Activated T-helper 1 cell treated with anti-CD3 and anti-CD28 coated beads, Interleukin-12 subunit alpha, Interleukin-12 subunit beta, Interleukin-2, Interleukin-4 antibody, amounts not matched to agents 30 ng/mL and 10 ng/mL and 1 ng/mL, durations not matched to agents 14 hours and 24 hours and 36 hours (primary cell): ENCODE results near the gene SHANK3. TPM values are rescaled to one million over a fixed set of nuclear protein-coding genes. Genes with fewer than 3 reads are reported as not detected.

Experiments
- DNase-seq: peaks from one replicate; pipeline ENCODE4 v3.0.0; 2021; ENCODE audit warnings: low spot score
- H3K27ac Mint-ChIP-seq: one replicate; pipeline ENCODE4 v1.8.0; 2021; ENCODE audit warnings: mild to moderate bottlenecking, mixed read lengths
- H3K27me3 Mint-ChIP-seq: one replicate; pipeline ENCODE4 v1.8.0; 2022; ENCODE audit warnings: mild to moderate bottlenecking, moderate library complexity, mixed read lengths; ENCODE audit not compliant: insufficient read depth
- H3K36me3 Mint-ChIP-seq: one replicate; pipeline ENCODE4 v1.8.0; 2021; ENCODE audit warnings: low read depth, mixed read lengths
- H3K4me1 Mint-ChIP-seq: one replicate; pipeline ENCODE4 v1.8.0; 2021; ENCODE audit warnings: low read depth, mixed read lengths
- H3K4me3 Mint-ChIP-seq: one replicate; pipeline ENCODE4 v1.8.0; 2021; ENCODE audit warnings: mild to moderate bottlenecking, moderate library complexity, mixed read lengths
- H3K9me3 Mint-ChIP-seq: one replicate; pipeline ENCODE4 v1.8.0; 2021; ENCODE audit warnings: mixed read lengths
- intact Hi-C: fragments of 100-400 bp; cut with micrococcal nuclease; formaldehyde crosslinking; loops from one replicate; pipeline ENCODE4 v1.15.1; 2024
- total RNA-seq: library from RNA; stranded (reverse); gene quantifications from 2 replicates; pipeline ENCODE4 v1.2.3, GENCODE V29; 2022

The SHANK3 gene
- total RNA-seq, 1 donor from 2014 or later: 0.10 TPM

- Mint-ChIP-seq H3K36me3 (no peaks in the 10 kb centered on the region), H3K4me3 (no peak overlapping the region), H3K27ac (no peak overlapping the region), H3K4me1 (no peaks in the 10 kb centered on the region), H3K9me3 (no peaks in the 10 kb centered on the region), H3K27me3 (no peaks in the 10 kb centered on the region)
- DNase-seq: no peak
- intact Hi-C loops: no loop called here
Measured at GRCh38 chr22:50710886-50711285, 38.3 kb downstream of the SHANK3 start.

GRCh38 chr22:50711446-50712340, 39.1 kb downstream of the SHANK3 start:
- intact Hi-C loops: no loop called here

GRCh38 chr22:50712341-50713007, 39.9 kb downstream of the SHANK3 start:
- Mint-ChIP-seq H3K27ac (no peak overlapping the region), H3K36me3 (no peaks in the 10 kb centered on the region), H3K9me3 (no peaks in the 10 kb centered on the region), H3K27me3 (no peaks in the 10 kb centered on the region), H3K4me1 (no peaks in the 10 kb centered on the region), H3K4me3 (no peak overlapping the region)
- no peak for DNase-seq
- intact Hi-C loops: no loop called here

More at GRCh38 chr22:50711446-50712340, 39.1 kb downstream of the SHANK3 start:
- no peaks in the 10 kb centered on the region for H3K4me1 Mint-ChIP-seq
- no peak overlapping the region for H3K27ac Mint-ChIP-seq
- no peak overlapping the region for H3K4me3 Mint-ChIP-seq
- DNase-seq: no peak
- H3K36me3 Mint-ChIP-seq: no peaks in the 10 kb centered on the region
- H3K27me3 Mint-ChIP-seq: no peaks in the 10 kb centered on the region
- H3K9me3 Mint-ChIP-seq: no peaks in the 10 kb centered on the region

GRCh38 chr22:50713008-50713385, 40.4 kb downstream of the SHANK3 start:
- Mint-ChIP-seq H3K4me3 (no peak overlapping the region), H3K9me3 (no peaks in the 10 kb centered on the region)
- no peak for DNase-seq

GRCh38 chr22:50713571-50714056, 41.0 kb downstream of the SHANK3 start:
- Mint-ChIP-seq H3K27me3 (no peaks in the 10 kb centered on the region), H3K27ac (no peak overlapping the region)

More at GRCh38 chr22:50713008-50713385, 40.4 kb downstream of the SHANK3 start:
- H3K27me3 Mint-ChIP-seq: no peaks in the 10 kb centered on the region
- intact Hi-C loops: no loop called here
- no peaks in the 10 kb centered on the region for H3K4me1 Mint-ChIP-seq
- no peaks in the 10 kb centered on the region for H3K36me3 Mint-ChIP-seq
- H3K27ac Mint-ChIP-seq: no peak overlapping the region

GRCh38 chr22:50714150-50714549, 41.5 kb downstream of the SHANK3 start:
- intact Hi-C loops: no loop called here

More at GRCh38 chr22:50713571-50714056, 41.0 kb downstream of the SHANK3 start:
- Mint-ChIP-seq H3K9me3 (no peaks in the 10 kb centered on the region), H3K4me3 (no peak overlapping the region), H3K4me1 (no peaks in the 10 kb centered on the region), H3K36me3 (no peaks in the 10 kb centered on the region)
- intact Hi-C loops: no loop called here
- DNase-seq: no peak

DNA sequence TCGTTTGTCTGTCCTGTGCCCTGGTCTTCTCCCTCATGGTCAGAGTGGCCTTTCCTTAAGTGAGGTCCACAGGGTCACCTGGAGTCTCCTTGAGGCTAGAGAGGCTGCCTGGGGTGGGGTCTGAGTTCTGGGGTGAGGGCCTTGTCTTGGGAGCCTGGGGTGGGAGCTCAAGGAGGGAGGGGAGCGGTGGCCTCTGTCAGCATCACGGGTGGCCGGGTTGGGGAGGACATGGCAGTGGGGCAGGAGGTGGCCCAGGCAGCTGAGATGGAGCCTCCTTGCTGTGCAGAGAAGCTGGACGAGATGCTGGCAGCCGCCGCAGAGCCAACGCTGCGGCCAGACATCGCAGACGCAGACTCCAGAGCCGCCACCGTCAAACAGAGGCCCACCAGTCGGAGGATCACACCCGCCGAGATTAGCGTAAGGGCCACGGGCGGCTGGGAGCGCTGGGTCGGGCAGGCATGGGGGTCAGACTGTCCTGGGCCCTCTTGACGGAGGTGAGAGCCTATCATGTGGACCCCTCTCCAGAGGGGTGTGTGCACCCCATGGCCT, 42.1 kb downstream of the SHANK3 start:
- no peaks in the 10 kb centered on the region for H3K27me3 Mint-ChIP-seq
- DNase-seq: no peak
- H3K4me1 Mint-ChIP-seq: no peaks in the 10 kb centered on the region
- H3K27ac Mint-ChIP-seq: no peak overlapping the region
- no peaks in the 10 kb centered on the region for H3K9me3 Mint-ChIP-seq
- no peaks in the 10 kb centered on the region for H3K36me3 Mint-ChIP-seq
- intact Hi-C loops: no loop called here
- H3K4me3 Mint-ChIP-seq: no peak overlapping the region

More at GRCh38 chr22:50714150-50714549, 41.5 kb downstream of the SHANK3 start:
- Mint-ChIP-seq H3K27ac (no peak overlapping the region), H3K4me1 (no peaks in the 10 kb centered on the region), H3K36me3 (no peaks in the 10 kb centered on the region), H3K27me3 (no peaks in the 10 kb centered on the region), H3K4me3 (no peak overlapping the region), H3K9me3 (no peaks in the 10 kb centered on the region)
- no peak for DNase-seq

- no peaks in the 10 kb centered on the region for H3K9me3 Mint-ChIP-seq
- no peak for DNase-seq
- intact Hi-C loops: no loop called here
- H3K27me3 Mint-ChIP-seq: no peaks in the 10 kb centered on the region
- no peaks in the 10 kb centered on the region for H3K36me3 Mint-ChIP-seq
- H3K27ac Mint-ChIP-seq: no peak overlapping the region
- H3K4me3 Mint-ChIP-seq: no peak overlapping the region
- H3K4me1 Mint-ChIP-seq: no peaks in the 10 kb centered on the region
Measured at GRCh38 chr22:50715250-50715649, 42.6 kb downstream of the SHANK3 start.

GRCh38 chr22:50715776-50716175, 43.2 kb downstream of the SHANK3 start:
- H3K4me1 Mint-ChIP-seq: no peaks in the 10 kb centered on the region
- intact Hi-C loops: no loop called here
- H3K27ac Mint-ChIP-seq: no peak overlapping the region
- H3K4me3 Mint-ChIP-seq: no peak overlapping the region
- H3K9me3 Mint-ChIP-seq: no peaks in the 10 kb centered on the region
- no peak for DNase-seq
- H3K27me3 Mint-ChIP-seq: no peaks in the 10 kb centered on the region
- no peaks in the 10 kb centered on the region for H3K36me3 Mint-ChIP-seq

DNA sequence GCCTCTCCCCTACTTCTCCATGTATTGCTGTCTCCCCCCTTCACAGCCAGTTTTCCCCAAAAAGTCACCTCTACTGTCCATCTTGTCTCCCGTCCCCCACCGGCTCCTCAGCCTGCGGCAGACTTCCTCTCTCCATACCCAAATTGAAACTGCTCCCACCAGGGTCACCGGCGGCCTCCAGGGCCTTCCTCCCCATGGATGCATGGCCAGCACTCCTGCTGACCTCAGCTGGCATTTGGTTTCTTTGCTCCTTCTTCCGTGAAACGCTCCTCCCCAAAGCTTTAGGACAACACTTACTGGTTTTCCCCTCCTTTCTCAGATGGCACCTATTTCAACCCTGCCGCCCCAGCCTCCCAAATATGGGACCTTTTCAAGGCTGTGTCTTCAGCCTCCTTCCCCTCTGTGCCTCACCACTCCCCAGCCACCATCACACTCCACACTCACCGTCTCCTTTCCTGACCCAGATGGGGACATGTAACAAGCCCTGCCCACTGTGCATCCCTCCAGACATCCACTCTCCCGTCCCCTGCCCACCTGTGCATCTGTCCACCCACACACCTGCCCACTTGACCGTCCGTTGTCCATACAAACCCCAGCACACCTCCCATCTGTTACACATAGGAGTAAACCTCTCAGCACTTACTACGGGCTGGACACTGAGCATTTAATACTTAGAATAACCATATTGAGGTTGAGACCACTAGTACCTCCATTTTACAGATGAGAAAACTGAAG, 43.8 kb downstream of the SHANK3 start:
- no peaks in the 10 kb centered on the region for H3K27me3 Mint-ChIP-seq
- intact Hi-C loops: no loop called here
- H3K36me3 Mint-ChIP-seq: no peaks in the 10 kb centered on the region
- H3K9me3 Mint-ChIP-seq: no peaks in the 10 kb centered on the region
- H3K4me3 Mint-ChIP-seq: no peak overlapping the region
- H3K27ac Mint-ChIP-seq: no peak overlapping the region
- H3K4me1 Mint-ChIP-seq: no peaks in the 10 kb centered on the region
- no peak for DNase-seq

- DNase-seq: no peak
- no peaks in the 10 kb centered on the region for H3K27me3 Mint-ChIP-seq
- H3K27ac Mint-ChIP-seq: no peak overlapping the region
- H3K9me3 Mint-ChIP-seq: no peaks in the 10 kb centered on the region
- H3K4me3 Mint-ChIP-seq: no peak overlapping the region
- no peaks in the 10 kb centered on the region for H3K4me1 Mint-ChIP-seq
- intact Hi-C loops: no loop called here
- no peaks in the 10 kb centered on the region for H3K36me3 Mint-ChIP-seq
Measured at GRCh38 chr22:50717709-50718351, 45.2 kb downstream of the SHANK3 start.

DNA sequence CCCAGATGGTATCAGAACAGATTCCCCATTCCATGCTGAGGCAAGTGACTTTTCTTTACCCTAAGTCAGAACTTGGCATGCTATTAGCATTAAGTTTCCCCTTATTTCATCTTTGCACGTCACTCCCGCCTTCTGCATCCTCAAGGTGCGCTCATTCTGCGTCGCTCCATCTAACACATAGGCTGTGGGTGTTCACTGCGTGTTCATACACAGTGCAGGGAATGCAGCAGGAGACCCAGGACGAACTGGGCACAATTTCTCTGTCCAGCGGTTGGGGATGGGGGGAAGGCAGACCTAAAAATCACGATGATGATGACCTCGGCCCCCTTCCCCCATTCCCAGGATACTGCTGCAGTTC, 45.7 kb downstream of the SHANK3 start:
- no peaks in the 10 kb centered on the region for H3K27me3 Mint-ChIP-seq
- H3K36me3 Mint-ChIP-seq: no peaks in the 10 kb centered on the region
- no peak overlapping the region for H3K4me3 Mint-ChIP-seq
- intact Hi-C loops: no loop called here
- no peaks in the 10 kb centered on the region for H3K4me1 Mint-ChIP-seq
- H3K9me3 Mint-ChIP-seq: no peaks in the 10 kb centered on the region
- DNase-seq: no peak
- no peak overlapping the region for H3K27ac Mint-ChIP-seq
